ENCODE results near the gene LTBP4.
"Not testable (repeated sequence)": the region's sequence is repeated elsewhere in the genome, so short reads cannot be mapped to it uniquely, and the experiment has no call there.

Gene LTBP4

DNA sequence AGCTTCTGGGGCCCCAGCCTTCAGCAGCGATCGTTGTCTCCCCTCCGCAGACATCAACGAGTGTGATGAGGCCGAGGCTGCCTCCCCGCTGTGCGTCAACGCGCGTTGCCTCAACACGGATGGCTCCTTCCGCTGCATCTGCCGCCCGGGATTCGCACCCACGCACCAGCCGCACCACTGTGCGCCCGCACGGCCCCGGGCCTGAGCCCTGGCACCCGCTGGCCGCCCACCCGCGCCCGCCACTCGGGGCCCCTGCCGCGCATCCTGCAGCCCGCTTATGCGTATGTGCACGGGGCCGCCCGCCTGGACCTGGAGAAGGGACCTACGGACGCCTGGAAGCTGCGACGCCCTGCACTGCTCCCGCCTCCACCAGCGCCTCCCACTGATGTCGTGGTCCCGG, 28.2 kb downstream of the LTBP4 start:
- no peak for DNase-seq (ENCODE audit: low spot score)

DNA sequence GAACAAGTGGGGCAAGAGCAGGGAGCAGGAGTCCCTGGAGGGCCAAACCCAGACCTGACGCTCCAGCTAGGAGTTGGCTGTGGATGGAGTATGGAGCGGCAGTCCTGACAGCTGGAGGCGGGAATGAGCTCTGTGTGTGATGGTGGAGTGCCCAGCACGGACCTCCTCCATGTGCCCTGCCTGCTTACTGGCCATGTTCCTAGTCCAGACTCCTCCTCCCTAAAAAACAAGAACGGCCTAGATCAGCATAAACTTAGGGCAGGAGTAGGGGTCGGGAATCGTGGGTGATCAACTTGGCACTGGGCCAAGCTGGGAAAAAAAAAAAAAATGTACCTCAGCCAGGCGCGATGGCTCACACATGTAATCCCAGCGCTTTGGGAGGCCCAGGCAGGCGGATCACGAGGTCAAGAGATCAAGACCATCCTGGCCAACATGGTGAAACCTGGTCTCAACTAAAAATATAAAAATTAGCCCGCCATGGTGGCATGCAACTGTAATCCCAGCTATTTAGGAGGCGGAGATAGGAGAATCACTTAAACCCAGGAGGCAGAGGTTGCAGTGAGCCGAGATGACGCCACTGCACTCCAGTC, 29.5 kb downstream of the LTBP4 start:
- no peak for DNase-seq (ENCODE audit: low spot score)

DNA sequence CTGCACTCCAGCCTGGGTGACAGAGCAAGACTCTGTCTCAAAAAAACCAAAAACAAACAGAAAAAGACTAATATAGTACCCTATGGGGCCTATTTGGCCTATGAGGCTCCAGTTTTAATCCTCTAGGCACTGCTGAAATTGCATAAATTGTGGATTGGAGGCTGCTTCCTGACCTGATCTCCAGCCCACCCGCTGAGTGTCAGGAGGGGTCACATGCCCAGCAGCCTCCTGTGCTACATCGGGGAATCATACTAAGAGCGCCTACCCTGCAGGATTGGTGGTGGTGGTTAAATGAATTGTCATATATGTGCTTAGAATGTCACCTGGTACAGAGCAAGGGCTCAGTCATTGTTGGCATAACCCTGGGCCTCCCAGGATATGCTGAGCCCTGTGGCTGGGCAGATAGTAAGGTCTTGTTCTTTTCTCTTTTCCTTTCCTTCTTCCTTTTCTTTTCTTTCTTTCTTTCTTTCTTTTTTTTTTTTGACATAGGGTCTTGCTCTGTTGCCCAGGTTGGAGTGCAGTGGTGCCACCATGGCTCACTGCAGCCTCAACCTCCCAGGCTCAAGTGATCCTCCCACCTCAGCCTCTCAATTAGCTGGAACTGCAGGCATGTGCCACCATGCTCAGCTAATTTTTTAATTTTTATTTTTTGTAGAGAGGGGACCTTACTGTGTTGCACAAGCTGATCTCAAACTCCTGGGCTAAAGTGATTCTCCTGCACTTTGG, 31.3 kb downstream of the LTBP4 start:
- DNase-seq (ENCODE audit: low spot score) = no peak

DNA sequence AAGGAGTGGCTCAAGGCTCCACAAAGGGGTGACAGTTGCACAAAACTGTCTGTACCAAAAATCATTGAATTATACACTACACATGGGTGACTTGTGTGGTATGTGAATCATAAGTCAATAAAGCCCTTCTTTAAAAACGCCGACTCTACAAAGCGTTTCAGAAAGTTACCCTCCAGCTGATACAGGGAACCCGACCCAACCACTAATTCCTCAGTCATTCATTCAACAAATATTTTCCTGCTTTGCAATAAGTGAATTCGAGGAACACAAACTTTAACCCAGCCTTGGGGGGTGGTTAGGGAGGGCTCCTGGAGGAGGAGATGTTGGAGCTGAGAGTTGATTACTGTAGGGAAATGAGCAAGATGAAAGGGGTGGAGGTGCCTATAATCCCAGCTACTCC, 32.0 kb downstream of the LTBP4 start:
- DNase-seq (ENCODE audit: low spot score) = no peak

DNA sequence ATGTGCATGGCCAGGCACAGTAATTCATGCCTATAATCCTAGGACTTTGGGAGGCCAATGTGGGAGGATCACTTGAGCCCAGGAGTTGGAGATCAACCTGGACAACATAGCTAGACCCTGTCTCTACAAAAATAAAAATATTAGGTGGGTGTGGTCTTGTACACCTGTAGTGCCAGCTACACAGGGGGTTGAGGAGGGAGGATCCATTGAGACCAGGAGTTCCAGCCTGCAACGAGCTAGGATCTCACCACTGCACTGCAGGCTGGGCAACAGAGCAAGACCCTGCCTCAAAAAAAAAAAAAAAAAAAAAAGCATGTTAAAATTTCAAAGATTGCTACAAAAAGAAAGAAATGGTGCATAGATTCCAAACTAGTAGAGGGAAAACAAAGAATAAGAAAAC, 37.2 kb downstream of the LTBP4 start:
- DNase-seq (ENCODE audit: low spot score) = no peak

DNA sequence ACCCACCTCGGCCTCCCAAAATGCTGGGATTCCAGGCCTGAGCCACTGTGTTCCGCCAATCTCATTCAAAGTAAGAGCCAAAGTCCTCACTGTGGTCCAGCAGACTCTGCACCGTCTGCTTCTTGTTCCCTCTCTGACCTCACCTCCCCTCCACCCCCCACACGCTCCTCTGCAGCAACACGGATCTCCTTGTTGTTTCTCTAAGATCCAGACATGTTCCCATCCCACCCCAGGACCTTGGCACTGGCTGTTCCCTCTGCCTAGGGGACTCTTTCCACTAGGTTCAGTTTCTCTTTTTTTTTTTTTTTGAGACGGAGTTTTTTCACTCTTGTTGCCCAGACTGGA, 38.4 kb downstream of the LTBP4 start:
- DNase-seq (ENCODE audit: low spot score) = no peak

DNA sequence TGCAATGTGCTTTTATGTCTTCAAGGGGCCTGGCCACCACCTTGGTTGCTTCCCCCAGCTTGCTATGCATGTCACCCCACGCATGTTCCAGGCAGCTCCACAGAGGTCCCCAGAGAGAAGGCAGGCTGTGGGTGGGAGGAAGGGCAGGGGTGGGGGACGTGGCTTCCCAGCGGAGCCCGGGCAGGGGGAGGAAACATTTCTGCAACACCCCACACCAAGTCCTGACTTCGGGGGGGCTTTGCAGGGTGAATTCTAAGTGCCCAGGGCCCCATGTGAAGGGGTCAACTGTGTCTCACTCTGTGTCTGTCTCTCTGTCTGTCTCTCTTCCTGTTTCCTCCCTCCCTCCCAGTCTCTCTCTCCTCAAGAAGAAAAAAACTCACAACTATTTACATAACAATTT, 39.6 kb downstream of the LTBP4 start:
- DNase-seq (ENCODE audit: low spot score) = no peak

DNA sequence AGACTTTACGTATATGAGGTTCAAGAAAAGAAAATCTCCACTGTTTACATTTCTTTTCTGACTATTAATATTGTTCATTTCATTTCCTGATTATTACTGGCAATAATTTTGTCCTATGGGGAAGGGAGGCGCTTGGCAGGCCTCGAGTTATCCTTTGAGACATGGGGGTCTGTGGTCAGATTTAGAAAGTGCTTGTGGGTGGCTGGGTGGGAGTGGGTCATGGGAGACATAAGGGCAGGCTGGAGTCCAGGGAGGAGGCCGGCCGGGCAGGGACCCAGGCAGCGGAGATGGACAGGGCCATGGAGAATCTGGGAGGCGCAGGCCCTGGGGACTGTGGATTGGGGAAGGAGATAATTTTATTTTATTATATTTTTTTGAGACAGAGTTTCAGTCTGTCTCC, 40.1 kb downstream of the LTBP4 start:
- no peak for DNase-seq (ENCODE audit: low spot score)

DNA sequence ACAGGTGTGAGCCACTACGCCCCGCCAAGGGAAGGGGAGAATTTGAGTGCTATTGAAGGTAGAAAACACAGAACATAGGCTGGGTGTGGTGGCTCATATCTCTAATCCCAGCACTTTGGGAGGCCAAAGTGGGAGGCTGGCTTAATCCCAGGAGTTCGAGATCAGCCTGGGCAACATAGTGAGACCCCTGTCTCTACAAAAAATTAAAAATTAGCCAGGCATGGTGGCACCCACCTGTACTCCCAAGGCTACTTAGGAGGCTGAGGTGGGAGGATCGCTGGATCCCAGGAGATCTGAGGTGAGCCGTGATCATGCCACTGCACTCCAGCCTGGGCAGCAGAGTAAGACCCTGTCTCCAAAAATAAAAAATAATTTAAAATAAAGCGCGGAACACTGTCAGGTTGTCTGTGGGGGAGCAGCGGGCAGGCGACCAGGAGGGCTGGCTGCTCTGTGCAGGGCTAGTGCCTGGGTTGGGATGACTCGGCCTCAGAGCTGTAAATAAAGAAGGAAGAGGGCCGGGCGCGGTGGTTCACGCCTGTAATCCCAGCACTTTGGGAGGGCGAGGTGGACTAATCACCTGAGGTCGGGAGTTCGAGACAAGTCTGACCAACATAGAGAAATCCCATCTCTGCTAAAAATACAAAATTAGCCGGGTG, 41.0 kb downstream of the LTBP4 start:
- no peak for DNase-seq (ENCODE audit: low spot score)

DNA sequence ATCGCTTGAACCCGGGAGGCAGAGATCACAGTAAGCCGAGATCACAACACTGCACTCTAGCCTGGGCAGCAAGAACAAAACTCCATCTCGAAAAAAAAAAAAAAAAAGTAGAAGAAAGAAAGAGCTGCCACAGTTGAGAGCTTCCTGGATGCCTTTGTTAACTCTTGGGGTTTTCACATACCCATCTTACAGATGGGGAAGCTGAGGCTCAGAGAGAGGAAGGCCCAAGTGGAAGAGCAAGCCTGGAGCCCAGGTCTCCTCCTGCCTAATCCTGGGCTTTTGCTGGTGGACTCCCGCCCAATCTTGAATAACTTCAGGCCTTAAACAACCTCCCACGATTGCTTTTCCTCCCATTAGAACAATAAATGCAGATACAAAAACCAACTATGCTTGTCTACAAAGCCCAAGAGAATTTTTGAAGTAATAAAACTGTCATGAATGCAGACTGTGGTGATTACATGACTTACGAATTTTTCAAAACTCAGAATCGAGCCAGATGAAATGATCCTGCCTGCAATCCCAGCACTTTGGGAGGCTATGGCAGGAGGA, 41.7 kb downstream of the LTBP4 start:
- DNase-seq (ENCODE audit: low spot score) = no peak

DNA sequence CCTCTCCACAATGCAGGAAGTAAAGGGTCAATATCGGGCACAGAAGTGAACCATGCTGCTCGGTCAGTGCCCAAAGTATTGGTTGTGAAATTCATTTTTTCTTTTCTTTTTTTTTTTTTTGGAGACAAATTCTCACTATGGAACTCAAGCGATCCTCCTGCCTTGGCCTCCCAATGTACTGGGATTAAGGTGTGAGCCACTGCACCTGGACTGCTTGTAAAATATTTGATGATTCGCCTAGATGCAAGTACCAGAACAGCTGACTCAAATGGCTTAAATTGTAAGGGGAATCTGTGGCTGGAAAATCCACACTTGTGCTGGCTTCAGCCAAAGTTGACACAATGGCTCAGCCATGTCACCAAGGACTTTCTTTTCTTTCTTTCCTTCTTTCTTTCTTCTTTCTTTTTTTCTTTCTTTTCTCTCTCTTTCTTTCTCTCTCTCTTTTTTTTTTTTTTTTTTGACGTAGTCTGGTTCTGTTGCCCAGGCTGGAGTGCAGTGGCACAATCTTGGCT, 45.6 kb downstream of the LTBP4 start:
- DNase-seq (ENCODE audit: low spot score) = no peak

DNA sequence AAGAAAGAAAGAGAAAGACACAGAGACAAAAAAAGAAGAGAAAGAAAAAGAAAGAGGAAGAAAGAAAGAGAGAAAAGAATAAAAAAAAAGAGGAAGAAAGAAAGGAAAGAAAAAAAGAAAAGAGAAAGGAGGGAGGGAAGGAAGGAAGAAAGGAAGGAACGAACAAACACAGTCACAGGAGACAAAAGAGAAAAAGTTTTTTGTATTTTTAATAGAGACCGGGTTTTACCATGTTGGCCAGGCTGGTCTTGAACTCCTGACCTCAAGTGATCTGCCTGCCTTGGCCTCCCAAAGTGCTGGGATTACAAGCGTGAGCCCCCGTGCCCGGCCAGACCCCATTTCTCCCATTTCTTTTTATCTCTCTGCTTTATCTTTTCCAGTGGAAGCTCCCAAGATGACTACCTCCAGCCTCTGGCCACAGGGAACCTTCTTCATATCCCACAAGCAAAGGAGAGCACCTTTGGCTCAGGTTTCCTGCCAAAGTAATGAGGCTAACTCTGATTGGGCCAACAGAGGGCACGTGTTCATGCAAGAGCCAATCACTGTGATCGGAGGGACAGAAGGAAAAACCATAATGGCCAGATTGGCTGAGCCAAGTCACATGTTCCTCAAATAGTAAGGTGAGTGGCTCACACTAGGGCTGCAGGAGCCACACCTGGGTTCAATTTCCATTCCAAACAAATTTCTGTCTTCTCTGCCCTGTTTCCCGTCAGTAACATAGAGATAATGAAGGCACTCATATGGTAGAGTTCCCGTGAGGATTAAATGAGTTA, 48.9 kb downstream of the LTBP4 start:
- not testable (repeated sequence) for DNase-seq (ENCODE audit: low spot score)

DNA sequence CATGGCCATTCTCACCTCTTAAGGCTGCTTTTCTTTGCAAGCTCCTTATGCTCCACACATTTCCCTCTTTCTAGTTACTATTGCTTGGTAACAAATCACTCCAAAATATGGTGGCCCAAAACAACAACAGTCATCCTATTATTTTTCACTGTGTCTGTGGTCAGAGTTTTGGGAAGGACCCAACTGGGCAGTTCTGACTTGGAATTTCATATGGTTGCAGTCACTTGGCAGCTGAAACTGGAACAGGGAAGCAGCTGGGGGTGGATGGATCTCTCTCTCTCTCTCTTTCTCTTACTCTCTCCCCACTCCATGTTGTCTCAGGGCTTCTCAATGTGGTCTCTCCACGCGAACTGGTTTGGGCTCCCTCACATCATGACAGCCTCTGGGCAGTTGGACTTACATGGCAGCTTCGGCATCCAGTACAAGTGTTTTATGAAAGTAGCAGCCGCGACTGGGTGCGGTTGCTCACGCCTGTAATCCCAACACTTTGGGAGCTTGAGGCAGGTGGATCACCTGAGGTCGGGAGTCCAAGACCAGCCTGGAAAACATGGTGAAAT, 49.7 kb downstream of the LTBP4 start:
- DNase-seq (ENCODE audit: low spot score) = no peak

DNA sequence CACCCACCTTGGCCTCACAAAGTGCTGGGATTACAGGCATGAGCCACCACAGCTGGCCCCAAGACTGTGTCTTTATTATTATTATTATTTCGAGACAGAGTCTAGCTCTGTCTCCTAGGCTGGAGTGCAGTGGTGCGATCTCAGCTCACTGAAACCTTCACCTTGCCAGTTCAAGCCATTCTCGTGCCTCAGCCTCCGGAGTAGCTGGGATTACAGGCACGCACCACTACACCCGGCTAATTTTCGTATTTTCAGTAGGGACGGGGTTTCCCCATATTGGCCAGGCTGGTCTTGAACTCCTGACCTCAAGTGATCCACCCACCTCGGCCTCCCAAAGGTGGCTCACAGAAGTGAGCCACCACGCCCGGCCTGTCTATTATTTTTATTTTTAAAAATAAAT, 51.1 kb downstream of the LTBP4 start:
- not testable (repeated sequence) for DNase-seq (ENCODE audit: low spot score)

DNA sequence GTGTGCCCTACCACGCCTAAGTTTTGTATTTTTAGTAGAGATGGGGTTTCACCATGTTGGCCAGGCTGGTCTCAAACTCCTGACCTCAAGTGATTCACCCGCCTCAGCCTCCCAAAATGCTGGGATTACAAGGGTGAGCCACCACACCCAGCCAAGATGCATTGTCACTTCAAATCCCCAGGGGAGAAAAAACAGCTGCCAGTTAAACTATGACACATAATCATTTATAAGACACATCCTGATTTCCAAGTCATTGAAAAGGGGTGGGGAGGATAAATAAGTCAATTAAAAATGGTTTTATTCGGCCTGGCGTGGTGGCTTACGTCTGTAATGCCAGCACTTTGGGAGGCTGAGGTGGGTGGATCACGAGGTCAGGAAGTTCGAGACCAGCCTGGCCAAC, 54.5 kb downstream of the LTBP4 start:
- not testable (repeated sequence) for DNase-seq (ENCODE audit: low spot score)

DNA sequence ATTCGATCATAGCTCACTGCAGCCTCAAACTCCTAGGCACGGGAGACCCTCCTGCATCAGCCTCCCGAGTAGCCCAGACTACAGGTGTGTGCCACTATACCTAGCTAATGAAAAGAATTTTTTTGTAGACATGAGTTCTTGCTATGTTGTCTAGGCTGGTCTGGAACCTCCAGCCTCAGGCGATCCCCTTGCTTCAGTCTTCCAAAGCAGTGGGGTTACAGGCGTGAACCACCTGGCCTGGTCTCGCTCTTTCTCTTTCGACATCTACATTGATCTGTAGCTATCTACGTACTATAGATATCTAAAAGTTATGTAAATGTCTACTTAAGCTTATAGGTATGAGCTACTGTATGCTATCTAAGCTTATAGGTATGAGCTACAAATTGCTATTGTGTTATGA, 56.9 kb downstream of the LTBP4 start:
- DNase-seq (ENCODE audit: low spot score) = no peak

DNA sequence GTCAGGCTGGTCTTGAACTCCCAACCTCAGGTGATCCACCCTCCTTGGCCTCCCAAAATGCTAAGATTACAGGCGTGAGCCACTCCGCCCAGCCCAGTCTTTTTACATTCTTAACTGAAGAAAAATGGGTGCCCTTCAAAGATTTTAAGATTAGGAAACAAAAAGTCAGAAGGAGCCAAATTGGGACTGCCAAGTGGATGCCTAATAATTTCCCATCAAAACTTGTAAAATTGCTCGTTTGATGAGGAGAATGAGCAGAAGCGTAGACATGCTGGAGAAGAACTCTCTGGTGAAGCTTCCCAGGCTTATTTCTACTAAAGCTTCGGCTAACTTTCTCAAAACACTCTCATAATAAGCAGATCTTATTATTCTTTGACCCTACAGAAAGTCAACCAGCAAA, 57.9 kb downstream of the LTBP4 start:
- DNase-seq (ENCODE audit: low spot score) = no peak

DNA sequence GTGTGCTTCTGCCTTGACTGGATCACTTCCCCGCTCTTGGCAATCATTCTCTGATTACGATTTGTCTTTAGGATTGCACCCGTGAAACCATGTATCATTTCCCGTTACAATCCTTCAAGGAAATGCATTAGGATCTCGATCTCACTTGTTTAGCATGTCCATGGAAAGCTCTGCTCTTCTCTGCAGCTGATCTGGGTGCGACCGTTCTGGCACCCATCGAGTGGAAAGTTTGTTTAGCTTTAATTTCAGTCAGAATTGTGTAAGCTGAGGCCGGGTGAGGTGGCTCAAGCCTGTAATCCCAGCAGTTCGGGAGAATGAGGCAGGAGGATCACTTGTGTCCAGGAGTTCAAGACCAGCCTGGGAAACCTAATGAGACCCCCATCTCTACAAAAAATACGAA, 58.4 kb downstream of the LTBP4 start:
- no peak for DNase-seq (ENCODE audit: low spot score)

DNA sequence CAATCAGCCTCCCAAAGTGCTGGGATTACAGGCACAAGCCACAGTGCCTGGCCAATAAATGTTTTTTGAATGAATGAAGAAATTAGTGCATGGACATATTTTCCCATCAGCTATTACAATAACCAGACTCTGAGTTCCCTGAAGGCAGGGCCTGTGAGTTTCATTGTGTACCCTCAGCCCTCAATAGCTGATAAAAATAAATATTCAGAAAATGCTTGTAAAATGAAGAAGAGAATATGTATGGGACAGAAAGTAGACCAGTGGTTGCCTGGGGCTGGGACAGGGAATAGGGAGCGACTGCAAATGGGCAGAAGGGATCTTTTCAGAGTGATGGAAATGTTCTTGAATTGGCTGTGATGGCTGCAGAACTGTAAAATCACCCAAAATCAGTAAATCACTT, 60.4 kb downstream of the LTBP4 start:
- DNase-seq (ENCODE audit: low spot score) = no peak

DNA sequence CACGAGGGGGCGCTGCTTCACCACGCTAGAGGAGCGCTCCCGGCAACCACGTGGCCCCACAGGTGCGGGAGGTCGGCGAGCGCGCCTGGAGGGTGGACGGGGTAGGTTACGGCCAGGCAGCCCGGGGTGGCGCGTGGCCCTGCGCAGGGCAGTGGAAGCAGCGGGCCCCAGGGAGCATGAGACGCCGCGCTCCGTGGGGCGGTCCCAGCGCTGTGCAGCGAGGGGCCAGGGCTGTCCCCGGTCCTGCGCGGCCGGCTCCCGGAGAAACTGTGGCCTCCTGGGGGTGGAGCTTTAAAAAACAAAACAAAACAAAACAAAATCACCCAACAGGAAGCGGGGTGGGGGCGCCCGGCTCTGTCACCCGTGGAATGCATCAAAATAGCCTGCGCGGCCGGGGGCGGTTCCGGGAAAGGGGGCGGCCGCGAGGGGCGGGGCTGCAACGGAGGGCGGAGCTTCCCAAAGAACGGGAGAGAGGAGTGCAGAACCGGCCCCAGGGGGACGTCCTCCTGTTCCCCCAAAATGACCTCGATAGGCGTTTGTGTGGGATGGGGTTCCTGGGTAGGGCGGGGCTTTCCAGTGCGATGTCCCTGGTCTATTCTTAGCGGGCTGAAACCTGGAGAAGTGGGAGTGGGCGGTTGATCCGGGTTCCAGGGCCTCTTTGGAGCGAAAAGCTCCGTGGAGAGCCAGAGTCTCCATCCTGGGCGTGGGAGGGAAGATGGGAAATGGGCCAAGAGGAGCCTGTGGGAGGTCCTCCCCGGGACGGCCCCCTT, 61.9 kb downstream of the LTBP4 start:
- DNase-seq (ENCODE audit: low spot score) = peak; percentile 89

All from Ammon's horn (tissue), 1 donor.